NCI-H526 (cell line): Measurements from ENCODE around the gene HDAC9.

Source experiments
- DNase-seq, 2 experiments: peaks; one replicate each; lab custom pipeline; 2025; lab: John Stamatoyannopoulos, UW

The HDAC9 gene

GRCh38 chr7:18659746-18660145 is 164.2 kb downstream of the HDAC9 start:
- no peak for DNase-seq

GRCh38 chr7:18663321-18663720 is 167.8 kb downstream of the HDAC9 start:
- DNase-seq: no peak

- DNase-seq: peak; percentile 14 to 84
Measured at GRCh38 chr7:18666107-18666728, 170.7 kb downstream of the HDAC9 start.

DNA sequence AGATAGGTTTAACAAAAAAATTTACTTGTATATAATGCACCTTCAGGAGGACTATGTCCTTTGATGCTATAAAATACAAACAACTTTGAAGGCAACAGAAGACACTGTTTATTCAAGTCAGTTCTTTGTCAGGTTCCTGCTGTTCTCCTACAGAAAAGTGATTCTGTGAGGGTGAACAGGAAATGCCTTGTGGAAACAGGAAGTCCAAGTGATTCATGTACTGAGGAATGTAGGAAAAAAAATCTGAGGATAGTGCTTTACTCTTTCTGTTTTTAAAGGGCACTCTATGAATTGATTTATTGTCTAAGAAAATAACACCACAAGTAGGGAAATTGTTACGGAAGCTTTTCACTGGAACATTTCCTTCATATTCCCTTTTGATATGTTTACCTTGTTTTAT is 171.9 kb downstream of the HDAC9 start:
- no peak for DNase-seq

- no peak for DNase-seq
Measured at GRCh38 chr7:18671176-18671575, 175.6 kb downstream of the HDAC9 start.

DNA sequence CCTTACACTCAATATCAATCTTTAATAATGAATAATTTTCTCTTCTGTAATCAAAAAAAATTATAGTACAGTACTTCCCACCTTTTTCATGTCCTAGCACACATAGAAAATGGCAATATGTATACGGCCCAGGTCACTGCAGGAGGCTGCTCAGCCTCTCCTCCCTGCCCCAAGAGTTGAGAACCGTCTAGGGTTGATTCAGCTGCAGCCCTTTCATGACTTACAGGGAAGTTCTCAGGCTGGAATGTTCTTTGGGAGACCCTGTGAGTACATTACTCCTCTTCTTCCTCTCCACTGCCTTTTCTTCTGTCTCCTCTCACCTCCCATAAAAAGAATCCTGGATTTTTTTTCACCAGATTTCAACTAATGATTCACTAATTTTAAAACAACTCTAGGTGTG is 180.0 kb downstream of the HDAC9 start:
- no peak for DNase-seq

DNA sequence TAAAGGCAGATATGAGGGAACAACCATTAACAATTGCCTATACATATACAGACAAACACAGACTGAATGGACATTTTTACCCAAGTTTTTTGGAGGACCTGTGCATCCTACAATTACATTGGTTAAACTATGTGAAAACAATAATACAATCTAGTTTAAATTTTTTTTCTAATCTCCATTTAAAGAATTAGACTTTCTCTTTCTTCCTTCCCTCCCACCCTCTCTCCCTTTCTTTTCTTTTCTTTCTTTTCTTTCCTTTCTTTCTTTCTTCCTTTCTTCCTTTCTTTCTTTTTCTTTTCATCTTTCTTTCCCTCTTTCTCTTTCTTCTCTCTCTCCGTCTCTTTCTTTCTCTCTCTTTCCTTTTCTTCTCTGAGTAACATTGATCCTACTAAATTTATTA is 183.7 kb downstream of the HDAC9 start:
- DNase-seq: no peak

DNA sequence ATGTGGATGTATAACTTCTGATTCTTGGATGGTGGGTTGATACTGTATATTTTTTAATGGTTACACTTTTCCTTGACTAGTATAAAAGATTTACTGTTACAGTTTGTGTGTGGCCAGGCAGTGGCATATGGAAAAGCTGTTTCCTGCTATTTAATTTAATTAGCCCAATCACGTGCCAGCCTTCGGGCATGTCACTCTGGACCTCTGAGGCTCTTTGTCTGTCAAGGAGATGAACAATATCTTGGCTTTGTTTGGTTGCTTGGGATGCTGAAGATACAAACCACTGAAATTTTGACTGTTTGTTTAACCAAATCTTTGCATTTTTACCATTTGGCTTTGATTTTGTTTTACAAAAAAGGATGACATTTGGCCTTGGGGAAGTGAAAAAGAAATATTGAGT is 185.0 kb downstream of the HDAC9 start:
- DNase-seq: no peak

DNA sequence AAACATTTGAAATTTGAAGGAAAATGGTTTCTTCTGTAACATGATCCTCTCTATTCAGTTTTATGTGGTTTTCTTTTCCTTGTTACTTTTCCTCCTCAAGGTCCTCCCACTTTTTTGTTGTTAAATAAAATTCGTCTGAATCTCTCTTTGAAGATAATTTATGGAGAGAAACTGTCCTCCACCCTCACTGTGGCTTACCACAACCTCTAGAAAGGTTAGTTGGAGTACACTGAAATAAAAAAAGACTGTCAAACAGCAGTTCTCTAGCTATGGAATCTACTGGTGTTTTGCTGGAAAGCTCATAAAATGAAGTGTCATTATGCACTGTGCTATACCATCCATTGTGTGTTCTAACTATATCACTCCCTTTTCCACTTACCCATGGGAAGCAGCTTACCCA is 189.4 kb downstream of the HDAC9 start:
- no peak for DNase-seq

- DNase-seq: no peak
Measured at GRCh38 chr7:18685971-18686370, 190.4 kb downstream of the HDAC9 start.

DNA sequence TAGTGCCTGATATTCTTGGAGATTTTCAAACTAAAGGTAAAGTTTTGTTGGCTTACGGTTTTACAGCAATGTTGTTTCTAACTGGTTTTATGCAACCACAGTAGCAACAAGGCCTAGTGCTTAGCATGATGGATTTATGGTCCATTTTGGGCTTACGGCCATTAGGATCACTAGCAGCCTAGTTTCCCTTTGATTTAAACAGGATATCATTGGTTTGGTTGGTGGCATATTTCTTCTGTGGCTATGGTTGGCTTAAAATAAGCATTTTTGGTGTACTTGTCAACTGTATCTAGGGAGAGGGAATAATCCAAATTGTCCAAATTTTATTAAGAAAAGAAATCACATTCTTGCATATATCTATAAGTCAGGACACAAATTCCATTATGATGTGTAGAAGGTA is 194.0 kb downstream of the HDAC9 start:
- no peak for DNase-seq

DNA sequence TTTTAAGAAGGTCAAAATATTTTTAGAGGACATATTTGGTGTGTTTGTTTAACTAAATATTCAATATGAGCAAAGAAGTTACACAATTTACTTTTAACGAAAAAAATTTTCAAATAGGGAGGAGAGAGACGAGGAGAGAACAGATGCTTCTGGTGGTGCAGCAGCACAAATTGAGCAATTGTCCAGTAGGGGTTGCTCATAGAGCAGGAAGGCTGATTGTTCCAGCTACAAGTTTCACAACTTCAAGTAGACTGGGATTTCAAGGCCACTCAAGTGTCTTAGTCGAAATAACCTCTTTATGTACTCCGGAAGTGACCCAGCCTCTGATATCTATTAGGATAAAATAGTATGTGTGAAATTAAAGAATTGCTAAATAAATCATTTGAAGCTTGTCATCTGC is 197.9 kb downstream of the HDAC9 start:
- peak in 1 of 2 experiments; percentile 26 for DNase-seq

DNA sequence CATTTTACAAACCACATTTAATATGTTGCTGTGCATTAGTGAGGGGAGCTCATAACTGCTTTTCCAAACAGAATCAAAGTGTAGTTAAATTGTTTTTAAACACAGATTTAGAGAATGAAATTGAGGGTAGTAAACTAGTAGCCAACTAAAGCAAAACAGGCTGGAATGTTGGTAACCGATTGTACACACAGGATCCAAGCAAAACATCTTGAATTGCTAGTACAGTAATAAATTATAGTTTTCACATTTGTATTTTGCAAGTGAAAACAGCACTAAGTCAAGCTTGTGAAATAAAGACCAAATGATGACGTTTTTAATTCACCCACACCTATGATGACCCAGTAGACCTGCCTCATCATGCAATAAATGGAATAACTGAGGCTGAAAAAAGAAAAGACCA is 198.3 kb downstream of the HDAC9 start:
- DNase-seq: no peak

- DNase-seq: no peak
Measured at GRCh38 chr7:18694484-18694883, 198.9 kb downstream of the HDAC9 start.

DNA sequence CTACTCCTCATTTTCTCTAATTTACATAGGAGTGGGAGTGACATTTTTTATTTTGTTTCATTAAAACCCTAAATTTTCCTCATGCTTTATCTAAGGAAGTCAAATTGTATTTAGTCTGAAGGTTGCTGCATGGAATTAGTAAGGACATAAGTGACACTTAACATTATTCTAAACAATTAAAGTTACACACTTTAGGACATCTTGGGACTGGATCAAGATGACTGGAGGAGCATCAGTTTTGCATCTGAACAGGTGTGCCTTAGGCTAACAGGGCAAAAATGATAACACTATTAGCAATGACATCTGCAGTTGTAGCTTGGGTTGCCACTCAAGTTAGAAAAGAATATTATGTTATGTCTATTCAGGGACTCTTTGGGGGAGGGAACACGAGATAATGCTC is 199.4 kb downstream of the HDAC9 start:
- DNase-seq: no peak

GRCh38 chr7:18698258-18698734 is 202.7 kb downstream of the HDAC9 start:
- no peak for DNase-seq

DNA sequence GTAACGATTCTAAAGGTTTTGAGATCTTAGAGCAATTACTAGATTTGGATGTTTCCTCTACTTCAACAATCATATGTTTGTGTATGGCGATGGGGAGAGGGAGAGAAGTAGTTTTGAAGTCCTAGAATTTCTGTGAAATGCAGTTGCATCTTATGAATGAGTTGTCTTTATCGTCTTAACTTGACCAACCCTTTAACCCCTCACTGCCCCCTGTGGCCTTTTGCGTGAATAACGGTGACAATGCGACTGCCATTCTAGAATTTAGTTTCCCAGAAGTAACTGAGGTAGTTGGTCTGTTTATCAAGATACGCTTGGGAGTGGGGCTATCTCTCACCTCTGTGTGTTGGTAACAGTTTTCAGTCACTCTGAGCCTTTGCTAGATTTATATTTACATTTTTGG is 204.6 kb downstream of the HDAC9 start:
- peak; percentile 2 to 8 for DNase-seq

DNA sequence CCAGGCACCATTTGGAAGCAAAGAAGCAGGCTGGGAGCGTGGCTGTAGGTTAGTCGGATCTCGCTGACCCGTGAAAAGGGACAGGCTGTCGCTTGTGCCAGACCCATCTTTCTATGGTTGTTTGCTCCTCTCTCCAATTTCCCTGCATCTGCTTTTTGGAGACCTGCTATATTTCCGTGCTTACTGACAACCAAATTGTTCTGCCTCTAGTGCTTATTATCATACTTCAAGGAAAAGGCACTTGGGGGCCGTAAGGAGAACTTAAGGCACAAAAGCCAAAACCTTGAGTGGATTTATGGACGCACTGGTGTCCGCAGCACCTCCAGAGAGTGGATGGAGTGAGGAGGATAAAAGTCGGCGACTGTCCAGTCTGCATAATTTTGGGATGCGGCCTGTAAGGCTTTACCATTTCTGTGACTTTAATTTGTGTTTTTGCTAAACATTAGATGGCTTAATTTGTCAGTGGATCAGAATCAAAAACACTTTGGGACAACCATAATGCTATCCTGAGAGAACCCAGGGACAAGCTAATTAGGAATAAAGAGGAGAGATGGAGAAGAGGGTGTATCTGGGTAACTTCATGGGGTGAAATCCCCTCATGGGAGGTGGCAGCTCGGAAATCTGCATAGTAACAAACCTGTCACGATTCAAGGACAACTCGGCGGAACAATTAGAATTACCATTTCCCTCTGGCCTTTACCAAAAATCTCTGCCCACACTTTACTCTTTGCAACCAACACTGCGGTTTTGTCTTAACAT is 206.7 kb downstream of the HDAC9 start:
- DNase-seq: no peak

DNA sequence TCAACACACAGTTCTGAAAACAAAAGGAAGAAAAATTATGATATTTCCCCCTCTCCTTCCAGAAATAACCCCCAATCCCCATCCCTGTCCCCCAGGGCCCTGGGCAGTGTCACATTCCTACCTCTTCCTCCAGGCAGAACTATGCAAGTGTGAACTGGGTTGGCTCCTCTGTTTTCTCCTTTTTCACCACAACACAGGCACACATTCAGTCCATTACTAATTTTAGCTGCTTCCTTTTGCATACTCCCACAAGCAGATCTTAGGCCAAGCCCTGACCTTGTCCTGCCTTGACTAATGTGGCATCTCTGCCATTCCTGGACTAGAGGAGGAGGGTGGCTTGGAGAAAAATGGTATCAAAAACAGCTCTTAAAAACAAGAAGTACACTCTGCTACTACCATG is 208.1 kb downstream of the HDAC9 start:
- no peak for DNase-seq

DNA sequence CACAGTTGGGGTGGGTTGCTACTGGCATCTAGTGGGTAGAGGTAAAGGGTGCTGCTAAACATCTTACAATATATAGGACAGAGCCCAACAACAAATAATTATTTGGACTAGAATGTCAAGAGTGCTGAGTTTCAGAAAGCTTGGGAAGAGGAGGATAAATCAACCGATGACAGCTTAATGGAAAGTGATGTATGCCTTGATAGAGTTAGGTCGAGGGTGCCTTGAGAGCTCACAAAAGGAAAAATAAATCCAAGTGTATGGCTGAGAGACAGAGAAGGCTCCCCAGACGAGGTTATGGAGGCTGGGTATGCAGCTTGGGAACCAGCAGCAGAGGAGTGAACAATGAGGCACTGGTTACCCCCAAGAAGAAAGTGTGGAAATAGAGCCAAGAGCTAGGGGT is 211.1 kb downstream of the HDAC9 start:
- no peak for DNase-seq

GRCh38 chr7:18708204-18708603 is 212.7 kb downstream of the HDAC9 start:
- no peak for DNase-seq

- DNase-seq: no peak
Measured at GRCh38 chr7:18715988-18716387, 220.4 kb downstream of the HDAC9 start.

GRCh38 chr7:18721429-18721828 is 225.9 kb downstream of the HDAC9 start:
- DNase-seq: no peak

DNA sequence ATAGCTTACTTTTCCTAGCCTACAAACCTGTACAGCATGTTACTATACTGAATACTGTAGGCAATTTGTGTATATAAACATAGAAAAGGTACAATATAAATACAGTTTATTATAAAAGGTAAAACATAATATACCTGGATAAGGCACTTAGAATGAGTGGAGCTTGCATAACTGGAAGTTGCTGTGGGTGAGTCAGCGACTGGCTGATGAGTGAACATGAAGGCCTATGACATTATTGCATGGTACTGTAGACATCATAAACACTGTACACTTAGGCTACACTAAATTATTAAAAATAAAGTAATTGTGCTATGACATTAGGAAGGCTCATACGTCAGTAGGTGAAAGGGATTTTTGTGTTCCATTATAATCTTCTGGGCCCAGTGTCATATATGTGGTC is 228.8 kb downstream of the HDAC9 start:
- DNase-seq: no peak
